NCI-H446 treated with DMSO at 0.1 percent for 48 hours (cell line): ENCODE data around the gene ACSBG1.
"Not testable (repeated sequence)": the region's sequence is repeated elsewhere in the genome, so short reads cannot be mapped to it uniquely, and the experiment has no call there.

ENCODE experiments used
- DNase-seq: peaks from one replicate; lab custom pipeline; 2025; lab: John Stamatoyannopoulos, UW

ACSBG1 gene

GRCh38 chr15:78251136-78251535 lies 16.8 kb upstream of the ACSBG1 start:
- DNase-seq = no peak

GRCh38 chr15:78249131-78249530 lies 14.8 kb upstream of the ACSBG1 start:
- no peak for DNase-seq

- DNase-seq = no peak
Measured at GRCh38 chr15:78247911-78248310, 13.5 kb upstream of the ACSBG1 start.

- DNase-seq = not testable (repeated sequence)
Measured at GRCh38 chr15:78245976-78246620, 11.7 kb upstream of the ACSBG1 start.

GRCh38 chr15:78245392-78245791 lies 11.0 kb upstream of the ACSBG1 start:
- DNase-seq = not testable (repeated sequence)

GRCh38 chr15:78244893-78245292 lies 10.5 kb upstream of the ACSBG1 start:
- no peak for DNase-seq

GRCh38 chr15:78244101-78244500 lies 9.7 kb upstream of the ACSBG1 start:
- no peak for DNase-seq

- DNase-seq = no peak
Measured at GRCh38 chr15:78243491-78243941, 9.2 kb upstream of the ACSBG1 start.

- no peak for DNase-seq
Measured at GRCh38 chr15:78243058-78243457, 8.7 kb upstream of the ACSBG1 start.

GRCh38 chr15:78242128-78242527 lies 7.8 kb upstream of the ACSBG1 start:
- no peak for DNase-seq

- no peak for DNase-seq
Measured at GRCh38 chr15:78241017-78241416, 6.7 kb upstream of the ACSBG1 start.

- DNase-seq = no peak
Measured at GRCh38 chr15:78239811-78240210, 5.4 kb upstream of the ACSBG1 start.

GRCh38 chr15:78237146-78237545 lies 2.8 kb upstream of the ACSBG1 start:
- DNase-seq = no peak

- no peak for DNase-seq
Measured at GRCh38 chr15:78236491-78236890, 2.1 kb upstream of the ACSBG1 start.

- DNase-seq = no peak
Measured at GRCh38 chr15:78233496-78233895, 869 bp downstream of the ACSBG1 start.

- DNase-seq = no peak
Measured at GRCh38 chr15:78232951-78233350, 1.4 kb downstream of the ACSBG1 start.

GRCh38 chr15:78229431-78230406 lies 4.6 kb downstream of the ACSBG1 start:
- DNase-seq = no peak

GRCh38 chr15:78228356-78228996 lies 5.9 kb downstream of the ACSBG1 start:
- DNase-seq = no peak

- no peak for DNase-seq
Measured at GRCh38 chr15:78225783-78226541, 8.4 kb downstream of the ACSBG1 start.

GRCh38 chr15:78224023-78224411 lies 10.3 kb downstream of the ACSBG1 start:
- DNase-seq = no peak

GRCh38 chr15:78223396-78224022 lies 10.9 kb downstream of the ACSBG1 start:
- DNase-seq = no peak
